Measurements from ENCODE around the gene CDH23.

CDH23 gene

DNA sequence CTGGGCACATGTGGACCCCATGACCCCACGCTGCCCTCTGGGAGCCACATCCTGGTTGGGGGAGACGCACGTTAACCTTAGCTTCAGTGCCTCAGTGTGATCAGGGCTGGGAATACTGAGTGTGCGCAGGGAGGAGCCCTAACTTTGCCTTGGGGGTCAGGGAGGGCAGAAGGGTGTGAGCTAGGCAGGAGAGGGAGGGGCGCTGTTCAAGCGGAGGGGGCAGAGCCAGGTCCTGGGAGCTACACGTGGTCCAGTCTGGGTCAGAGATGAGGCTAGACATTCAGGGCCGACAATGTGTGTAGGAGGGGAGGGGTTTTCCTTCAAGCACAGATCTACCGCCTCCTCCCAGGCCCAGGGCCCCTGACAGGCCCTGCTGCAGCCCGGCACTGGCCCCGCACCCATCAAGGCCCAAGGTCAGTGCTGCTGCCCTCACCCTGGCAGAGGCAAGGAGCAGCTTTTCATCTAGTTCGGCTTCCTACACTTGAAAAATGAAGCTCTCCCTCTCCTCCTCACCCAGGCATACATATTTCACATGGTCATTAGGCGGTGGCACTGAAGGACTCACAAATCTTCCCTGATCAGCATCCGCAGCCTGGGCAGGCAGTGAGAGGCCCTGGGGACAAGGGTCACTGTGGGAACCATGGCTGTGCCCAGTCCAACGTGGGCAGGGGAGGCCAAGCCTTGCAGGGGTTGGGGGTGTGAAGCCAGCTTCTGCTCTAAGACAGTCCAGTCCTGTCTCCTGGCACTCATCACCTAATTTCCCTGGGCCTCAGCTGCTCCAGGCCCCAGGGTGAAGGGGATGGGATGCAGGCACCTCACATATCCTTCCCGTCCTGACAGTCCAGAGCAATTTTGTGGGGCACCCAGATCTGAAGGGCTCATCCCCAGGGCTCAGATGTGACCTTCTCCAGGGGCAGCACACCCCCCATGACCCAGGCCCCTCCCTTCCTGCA lies 275.6 kb downstream of the CDH23 start:
- no peak for DNase-seq

DNA sequence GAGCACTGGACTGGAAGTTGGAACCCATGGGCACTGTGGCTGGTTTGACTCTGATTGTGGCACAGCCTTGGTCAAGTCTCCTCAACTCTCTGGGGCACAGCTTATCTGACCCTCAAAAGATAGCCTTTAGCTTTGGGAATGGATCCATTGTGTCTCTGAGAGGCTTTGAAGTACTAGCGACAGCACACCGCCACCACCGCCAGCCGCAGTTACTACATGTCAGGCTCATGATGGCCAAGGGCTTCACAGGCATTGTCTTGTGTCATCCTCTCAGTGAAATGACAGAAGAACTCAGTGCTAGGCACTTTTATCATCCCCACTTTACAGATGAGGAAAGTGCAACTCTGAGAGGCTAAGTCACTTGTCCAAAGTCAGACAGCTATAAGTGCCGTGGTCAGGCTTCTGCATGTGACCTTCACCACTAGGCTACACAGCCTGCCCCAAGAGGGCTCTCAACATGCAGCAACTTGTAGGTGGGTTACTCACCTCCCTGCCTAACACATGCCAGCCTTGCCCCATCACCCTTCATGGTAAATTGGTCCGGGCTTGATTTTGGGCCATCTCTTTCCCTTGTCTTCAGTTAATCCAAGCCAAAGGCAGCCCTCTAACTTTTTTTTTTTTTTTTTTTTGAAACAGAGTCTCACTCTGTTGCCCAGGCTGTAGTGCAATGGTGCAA lies 278.7 kb downstream of the CDH23 start:
- DNase-seq = no peak

DNA sequence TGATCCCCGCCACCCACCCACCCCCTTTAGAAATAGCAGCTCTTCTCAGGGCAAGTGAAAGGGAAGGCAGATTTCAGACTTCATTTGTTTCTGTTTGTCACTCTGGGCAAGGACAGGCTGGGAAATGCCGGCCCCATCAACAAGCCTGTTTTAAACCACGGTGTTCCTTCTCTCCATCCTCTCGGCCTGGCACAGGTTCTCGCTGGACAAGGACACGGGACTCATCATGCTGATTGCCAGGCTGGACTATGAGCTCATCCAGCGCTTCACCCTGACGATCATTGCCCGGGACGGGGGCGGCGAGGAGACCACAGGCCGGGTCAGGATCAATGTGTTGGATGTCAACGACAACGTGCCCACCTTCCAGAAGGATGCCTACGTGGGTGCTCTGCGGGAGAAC lies 280.5 kb downstream of the CDH23 start:
- no peak for DNase-seq

DNA sequence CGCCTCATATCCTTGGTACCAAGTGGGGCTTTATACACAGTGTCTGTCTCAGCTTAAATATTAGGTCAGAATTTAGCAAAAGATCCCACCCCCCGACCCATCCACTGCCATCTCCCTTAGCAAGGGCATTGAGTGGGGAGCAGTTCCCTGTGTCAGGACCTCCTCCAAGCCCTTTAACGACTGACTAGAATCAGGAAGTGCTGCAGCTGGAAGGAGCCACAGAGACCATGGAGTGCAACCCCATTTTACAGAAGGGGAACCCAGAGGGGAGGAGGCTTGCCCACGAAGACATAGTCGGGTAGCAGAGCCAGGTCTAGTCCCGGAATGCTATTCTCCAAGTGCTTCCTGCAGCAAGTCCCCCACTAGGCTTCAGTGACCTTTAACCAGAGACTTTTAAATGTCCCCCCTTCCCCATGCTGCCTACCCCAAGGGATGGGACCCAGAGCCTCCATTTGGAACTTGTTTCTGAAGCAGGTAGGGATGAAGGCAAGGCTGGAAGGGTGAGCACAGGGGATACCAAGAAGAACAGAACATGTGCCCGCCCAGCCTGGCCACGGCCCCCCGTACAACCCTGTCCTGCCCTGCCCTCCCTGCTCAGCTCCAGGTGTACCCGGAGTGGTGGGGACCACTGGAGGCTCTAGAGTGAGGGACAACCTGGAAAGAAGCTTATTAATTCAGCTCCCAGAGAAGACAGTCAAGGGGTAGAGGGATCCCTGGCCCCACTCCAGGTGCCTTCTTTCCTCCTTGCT lies 281.5 kb downstream of the CDH23 start:
- no peak for DNase-seq

DNA sequence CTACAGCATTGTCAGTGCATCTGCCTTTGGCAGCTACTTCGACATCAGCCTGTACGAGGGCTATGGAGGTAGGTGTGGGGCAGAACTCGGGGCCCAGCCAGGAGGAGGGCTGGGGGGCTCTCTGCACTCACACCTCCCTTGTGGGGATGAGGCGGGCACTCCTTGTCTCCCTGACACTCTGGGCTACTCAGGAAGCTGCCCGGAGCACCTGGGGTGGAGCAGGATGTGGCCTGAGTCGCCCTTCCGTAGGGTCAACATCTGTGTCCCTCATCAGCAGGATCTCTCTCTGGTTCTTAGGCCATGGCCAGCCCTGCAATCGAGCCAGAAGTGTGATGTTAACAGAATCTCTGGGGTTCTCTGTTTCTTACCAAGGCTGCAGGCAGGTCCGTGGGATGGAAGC lies 282.7 kb downstream of the CDH23 start:
- no peak for DNase-seq

DNA sequence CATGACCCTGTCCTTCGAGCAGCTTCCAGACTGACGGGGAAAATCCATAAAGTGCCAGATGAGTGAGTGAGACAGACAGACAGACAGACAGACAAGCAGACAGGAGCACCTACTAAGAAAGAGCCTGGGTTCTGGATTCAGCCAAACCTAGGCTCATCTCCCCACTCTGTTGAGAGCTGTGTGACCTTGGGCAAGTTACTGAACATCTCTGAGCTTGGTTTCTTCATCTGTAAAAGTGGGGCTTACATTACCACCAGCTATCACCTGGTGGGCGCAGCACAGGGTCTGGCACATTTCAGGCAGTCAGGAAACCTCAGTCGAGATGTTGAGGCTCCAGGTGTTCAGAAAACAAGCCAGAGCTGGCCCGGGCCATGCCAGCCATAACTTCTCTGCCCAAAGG lies 285.3 kb downstream of the CDH23 start:
- DNase-seq = no peak

DNA sequence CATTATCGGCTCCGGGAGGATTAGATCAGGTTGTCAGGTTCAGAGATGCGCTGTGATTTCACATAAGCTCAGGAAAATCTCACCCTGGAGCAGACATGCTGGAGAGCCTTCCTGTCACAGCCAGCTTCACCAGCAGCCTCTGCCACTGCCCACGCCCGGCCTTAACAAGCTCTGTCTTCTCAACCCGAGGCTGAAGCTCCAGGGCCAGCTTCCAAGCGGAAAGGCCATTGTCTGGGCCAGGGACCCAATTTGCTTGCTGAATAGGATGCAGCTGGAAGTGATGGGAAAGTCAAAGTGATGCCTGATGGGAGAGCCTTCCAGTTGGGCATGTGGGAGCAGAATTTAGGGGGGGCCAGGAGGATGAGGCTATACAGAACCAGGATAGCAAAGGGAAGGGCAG lies 286.6 kb downstream of the CDH23 start:
- no peak for DNase-seq

DNA sequence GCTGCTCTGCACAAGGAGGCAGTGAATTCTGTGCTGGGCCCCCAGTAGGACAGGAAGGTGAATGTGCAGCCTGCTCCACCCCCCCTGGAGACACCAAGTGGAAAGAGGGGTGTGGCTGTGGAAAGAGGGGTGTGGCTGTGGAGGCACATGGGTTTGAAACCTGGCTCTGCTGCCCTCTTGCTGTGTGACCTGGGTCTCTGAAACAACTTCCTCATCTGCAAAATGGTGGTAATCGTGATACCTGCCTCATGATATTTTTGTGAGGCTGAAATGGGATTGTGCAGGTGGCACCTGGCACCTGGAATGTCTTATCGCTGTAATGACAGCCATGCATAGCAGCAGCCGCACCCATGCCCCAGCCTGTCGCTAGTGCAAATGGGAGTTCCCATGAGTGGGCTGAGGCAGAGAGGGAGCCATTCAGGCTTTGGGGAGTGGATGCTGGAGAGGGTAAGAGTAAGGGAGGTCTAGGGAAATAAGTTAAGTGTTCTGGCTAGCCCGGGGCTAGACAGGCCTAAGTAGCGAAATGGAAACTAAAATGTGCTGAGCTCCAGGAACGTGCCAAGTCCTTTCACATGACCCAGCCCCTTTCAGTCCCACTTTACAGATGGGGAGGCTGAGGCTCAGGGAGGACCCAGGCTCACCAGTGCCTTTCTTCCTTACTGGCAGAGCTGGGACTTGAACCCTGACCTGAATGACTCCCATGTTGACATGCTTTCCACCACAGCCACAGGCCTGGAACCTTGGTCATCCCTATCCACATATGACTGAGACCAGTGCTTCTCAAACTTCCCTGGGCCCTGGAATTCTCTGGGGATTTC lies 287.8 kb downstream of the CDH23 start:
- no peak for DNase-seq

DNA sequence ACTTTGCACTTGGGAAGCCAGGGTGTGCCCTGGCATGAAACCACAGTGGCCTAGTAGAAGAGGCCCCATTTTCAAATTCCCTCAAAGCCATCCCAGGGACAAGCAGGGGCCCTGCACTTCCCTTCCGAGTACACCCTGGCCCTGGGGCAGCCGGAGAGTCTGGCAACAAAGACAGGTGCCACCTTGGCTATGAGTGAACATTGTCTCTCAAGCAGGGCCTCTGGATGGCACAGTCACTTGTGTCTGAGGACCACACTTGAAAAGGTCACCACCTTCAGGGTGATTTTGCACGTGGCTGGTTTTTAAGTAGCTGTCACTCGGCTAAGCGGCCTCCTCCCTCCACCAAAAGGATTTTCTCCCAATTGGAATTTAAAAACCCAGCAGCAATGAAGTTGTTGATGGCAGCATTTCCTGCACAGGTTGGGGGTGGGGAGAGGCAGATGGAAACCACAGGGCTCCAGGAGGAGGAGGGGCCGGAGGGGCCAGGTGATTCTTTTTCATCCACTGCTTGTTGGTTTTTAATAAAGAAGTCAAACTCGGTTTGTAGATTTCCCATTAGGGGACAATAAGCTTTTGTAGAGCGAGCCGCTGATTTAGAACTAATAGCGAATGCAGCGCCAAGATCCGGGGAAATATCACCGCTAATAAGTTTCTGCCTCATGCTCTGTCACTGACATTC lies 289.0 kb downstream of the CDH23 start:
- DNase-seq = no peak

DNA sequence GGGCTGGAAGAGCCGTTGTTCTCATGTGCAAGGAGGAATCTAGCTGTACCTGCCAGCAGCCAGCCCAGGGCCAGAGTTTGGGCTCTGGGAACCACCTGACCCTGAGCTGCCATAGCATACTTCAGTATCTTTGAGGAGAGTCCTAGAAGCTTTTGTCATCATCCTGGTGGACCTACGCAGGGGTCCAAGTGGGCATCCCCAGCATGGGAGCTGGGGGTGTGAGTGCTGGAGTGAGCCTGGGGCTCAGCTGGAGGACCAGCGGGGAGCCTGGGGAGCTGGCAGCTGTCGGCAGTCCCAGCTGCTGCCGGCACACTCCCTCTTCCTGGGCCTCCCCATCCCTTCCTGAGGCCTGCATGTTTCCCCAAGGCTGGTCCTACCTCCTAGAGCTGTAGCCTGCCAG lies 290.4 kb downstream of the CDH23 start:
- no peak for DNase-seq

DNA sequence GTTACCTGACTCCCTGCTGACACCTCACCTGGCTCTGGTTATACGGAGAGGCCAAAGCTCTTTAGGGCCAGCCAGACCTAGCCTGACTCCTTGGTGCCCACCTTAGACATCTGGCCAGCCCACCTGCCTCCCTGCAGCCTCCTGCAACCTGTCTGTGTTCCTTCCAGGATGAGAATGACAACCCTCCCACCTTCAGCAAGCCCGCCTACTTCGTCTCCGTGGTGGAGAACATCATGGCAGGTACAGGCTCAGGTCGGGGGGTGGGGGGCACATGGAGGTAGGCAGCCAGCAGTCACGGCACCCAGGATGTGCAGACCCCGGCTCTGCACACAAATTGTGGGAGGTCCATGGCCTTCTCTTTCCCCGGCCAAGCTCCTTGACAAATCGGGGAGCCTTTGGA lies 290.8 kb downstream of the CDH23 start:
- DNase-seq = no peak

DNA sequence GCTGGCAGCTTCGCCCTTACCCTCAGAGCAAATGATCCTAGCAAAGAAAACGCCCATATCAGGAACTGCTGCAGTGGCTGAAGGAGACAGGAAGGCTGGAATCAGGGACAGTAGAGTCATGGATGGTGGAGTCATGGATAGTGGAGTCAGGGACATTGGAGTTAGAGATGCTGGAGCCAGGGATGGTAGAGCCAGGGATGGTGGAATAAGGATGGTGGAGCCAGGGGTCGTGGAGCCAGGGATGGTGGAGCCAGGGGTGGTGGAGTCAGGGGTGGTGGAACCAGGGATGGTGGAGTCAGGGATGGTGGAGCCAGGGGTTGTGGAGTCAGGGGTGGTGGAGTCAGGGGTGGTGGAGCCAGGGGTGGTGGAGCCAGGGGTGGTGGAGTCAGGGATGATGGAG lies 291.5 kb downstream of the CDH23 start:
- no peak for DNase-seq

DNA sequence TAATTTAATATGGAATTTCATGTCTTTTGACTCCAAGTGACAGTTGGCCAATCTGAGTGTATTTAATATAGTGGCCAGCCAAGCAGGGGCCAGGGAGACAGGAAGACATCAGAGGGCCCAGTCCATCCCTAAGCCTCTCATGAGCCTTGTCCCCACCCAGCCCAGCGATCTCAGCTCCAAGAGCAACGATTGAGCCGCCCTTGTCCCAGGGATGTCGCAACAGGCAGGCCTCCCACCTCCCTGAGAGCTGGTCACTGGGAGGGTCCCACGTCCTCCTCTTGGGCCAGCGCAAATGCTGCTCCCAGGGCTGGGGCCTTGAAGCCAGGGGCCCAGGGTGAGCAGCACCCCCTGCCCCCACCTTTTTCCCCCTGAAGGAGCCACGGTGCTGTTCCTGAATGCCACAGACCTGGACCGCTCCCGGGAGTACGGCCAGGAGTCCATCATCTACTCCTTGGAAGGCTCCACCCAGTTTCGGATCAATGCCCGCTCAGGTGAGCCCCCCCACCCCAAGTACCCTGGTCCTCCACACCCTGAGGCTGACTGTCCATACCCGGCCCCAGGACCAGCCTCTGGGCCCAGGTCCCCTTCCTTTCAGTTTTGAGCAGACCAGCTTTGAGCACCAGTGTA lies 293.5 kb downstream of the CDH23 start:
- no peak for DNase-seq

DNA sequence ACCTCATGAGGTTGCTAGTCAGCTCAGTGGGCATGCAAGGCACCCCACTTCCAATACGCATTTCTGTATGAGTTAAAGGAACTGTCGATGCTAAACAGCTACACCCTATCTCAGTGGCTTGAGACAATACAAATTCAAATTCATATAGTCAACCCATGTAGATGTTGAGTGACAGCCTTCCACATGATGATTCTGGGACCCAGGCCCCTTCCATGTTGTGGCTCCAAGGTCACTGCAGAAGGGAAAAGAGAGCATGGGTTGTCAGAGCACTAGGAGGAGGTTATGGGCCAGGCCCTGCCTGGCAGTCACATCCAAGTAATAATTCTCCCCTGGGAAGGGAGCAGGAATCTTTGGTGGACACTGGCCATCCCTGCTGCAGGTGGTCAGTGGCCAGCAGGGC lies 294.7 kb downstream of the CDH23 start:
- DNase-seq = no peak

DNA sequence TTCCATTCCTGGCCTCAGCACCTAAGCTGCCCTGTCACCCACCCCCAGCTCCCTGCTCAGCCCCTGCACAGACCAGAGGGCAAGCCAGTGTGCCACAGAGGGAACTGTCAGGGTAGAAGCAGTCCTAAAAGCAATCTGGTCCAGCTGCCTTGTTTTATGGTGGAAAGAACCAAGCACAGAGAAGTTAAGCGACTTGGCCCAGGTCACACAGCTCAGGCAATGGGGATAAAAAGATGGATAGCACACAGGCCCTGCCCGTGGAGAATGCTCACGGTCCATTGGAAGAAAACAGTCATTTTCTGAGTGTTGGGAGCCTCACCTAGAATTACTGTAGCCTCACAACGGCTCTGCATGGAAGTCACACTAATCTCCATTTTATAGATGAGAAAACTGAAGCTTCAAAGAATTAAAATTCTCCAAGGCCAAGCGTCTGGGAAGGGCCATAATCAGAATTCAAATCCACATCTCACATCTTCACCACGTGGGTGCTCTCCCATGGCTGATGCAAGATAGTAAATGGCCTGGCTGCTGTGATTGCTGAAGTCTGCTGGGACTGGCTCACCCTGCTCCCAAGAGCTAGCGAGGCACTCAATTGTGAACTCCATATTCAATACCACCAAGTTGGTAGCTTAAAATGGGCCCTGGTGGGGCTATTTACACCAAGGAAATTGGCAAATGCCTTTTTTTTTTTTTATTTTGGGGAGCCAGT lies 296.0 kb downstream of the CDH23 start:
- DNase-seq = no peak

DNA sequence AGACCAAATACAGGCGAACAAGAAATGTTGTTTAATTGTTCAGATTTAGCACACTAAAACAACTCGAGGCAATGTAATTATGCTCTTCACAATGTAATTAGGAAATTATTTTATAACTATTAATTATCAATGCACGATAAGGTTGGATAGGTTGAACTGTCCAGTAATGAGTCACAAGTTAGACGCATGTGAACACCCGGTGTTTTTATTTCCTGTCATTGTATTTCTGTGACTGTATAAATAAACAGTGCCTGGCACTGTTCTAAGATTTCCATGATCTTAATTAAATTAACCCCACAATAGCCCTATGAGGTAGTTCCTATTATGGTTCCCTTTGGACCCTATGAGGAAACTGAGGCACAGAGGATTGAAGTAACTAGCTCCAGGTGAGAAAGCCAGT lies 296.7 kb downstream of the CDH23 start:
- no peak for DNase-seq

DNA sequence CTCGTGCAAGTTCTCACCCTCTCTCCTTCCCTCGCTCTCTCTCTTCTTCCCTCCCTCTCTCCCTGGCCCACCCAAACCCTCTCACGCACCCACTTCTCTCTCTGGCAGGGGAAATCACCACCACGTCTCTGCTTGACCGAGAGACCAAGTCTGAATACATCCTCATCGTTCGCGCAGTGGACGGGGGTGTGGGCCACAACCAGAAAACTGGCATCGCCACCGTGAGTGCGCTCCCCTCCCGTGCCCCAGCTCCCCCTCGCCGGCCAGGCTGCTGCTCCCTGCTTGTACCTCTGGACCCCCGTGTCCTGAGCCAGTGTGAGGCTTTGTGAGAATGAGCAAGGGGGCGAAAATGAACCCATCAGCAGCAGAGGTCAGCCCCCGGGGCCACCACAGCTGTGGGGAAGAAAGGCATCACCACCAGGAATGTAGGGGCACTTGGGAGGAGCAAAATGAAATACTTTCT lies 297.4 kb downstream of the CDH23 start:
- DNase-seq = no peak

DNA sequence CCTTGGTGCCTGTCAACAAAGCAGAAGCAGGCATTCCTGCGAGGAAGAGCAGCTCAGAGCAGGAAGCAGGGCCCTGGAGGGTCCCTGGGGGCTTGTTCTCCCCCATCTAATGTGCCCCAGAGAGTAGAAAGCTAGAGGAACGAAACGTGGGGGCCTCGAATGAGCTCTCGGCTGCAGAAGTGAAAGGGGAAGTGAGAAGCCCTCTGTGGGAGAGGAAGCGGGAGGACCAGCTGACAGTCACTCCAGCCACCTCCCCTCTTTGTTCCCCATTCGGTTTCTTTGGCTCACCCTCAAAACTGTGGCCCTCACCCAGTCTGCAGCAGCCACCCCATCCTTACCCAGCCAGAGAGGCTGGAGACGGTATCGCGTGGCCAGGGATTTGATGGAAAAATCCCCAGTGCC lies 297.8 kb downstream of the CDH23 start:
- no peak for DNase-seq

DNA sequence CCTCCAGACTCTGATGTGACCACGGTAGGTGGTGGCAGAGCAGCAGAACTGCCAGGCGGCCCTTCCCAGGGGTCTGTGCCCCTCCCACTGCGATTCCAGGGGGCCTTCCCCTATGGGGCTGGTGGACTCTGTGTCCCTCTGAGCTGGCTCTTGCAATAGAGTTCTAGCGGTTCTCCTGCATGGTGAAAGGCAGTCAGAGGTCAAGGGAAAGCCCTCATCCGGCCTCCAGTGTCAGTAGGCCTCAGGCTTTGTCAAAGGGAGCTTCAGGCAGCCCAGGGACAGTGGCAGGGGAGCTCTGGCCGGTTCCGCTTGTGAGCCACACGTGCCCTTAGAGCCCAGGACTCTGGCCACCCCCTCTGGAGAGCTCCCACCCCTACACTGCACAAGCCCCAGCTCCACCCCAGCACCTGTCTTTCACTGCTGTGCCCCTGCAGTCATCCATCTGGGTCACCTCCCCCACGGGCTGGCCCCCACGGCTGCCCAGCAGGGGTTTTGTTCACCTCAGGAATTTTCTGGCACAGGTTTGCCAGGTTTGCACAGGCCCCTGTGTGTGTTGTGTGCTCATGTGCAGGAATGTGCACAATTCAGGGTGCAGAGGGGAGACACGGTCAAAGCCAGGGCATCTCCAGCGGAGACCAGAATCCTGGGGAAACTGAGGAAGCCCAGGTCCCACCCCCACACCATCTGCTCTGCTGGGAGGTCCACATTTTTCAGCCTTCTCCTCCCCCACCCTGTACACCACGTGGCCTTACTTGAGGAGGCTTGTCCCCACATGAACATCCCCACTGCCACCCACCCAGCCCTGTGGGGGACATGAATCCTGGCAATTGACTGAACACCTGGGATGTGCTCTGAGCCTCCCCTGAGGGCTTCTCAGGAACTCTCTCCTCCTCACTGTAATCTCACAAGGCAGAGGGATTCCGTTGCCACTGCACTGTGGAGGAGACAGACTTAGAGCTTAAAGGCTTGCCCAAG lies 299.1 kb downstream of the CDH23 start:
- no peak for DNase-seq
